GM18951 (cell line): ENCODE measurements around the gene PHACTR3.

ENCODE experiments used
- POLR2A ChIP-seq: IDR thresholded peaks from 4 replicates; pipeline ENCODE4 v1.6.1; 2011; ENCODE audit warnings: mild to moderate bottlenecking; ENCODE audit not compliant: insufficient read length, insufficient read depth; ENCODE audit errors: extremely low read depth
- in situ Hi-C: fragments of 300-500 bp; cut with MboI; formaldehyde crosslinking; loops from one replicate; pipeline ENCODE4 v1.12.0; 2022; ENCODE audit warnings: low sequenced_read_pairs, mixed read lengths, inconsistent platforms; ENCODE audit not compliant: unreplicated experiment

PHACTR3 gene

DNA sequence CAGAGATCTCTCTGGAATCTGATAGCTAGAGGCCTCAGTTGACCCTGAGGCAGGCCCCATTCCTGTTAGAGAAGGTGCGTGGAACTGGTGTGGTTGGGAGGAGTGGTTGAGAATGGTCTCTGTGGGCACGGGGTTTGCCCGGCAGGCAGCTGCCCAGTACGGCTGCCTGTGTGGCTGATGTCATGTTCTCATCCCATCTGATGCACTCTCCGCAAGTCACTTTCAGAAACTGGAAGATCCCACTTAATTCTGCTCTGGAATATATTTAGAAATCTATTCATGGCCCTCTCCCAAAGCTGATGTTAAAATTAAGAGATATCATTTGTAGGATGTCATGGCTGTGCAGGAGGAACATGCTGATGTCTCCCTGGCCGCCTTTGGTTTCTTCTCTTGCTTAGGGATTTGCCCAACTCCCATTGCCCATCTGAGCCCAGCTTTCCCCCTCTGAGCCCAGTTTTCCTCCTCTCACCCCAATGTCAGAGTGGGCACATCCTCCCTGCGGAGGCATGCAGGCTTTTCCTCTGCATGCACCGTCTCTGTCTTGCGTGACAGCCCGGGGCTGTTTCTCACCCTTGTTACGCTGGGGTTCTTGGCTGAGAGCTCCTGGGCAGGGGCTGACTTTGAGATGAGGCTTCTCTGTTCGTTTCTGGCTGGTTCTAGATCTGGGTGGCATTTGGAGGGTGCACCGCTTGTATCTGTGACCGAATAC lies 21.0 kb downstream of the PHACTR3 start:
- in situ Hi-C loops: no loop called here
- no peak for TF ChIP-seq POLR2A

DNA sequence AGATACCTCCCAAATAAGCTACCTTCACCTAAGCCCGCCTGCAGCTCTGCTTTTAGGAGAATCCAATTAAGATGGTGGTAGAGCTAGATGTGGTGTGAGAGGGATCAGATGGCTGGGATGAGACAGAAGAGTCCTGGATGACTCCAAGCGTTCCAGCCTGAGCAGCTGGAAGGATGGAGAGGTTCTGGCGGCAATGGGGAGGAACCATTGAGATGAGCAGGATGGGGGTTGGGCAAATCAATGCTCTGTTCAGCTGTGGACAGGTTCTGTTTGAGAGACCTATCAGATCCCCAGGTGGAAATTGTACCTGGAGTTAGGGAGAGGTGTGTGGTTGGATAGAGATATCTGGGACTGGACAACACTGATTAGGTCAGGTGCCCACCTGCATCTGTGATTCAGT lies 23.0 kb downstream of the PHACTR3 start:
- TF ChIP-seq POLR2A: no peak
- in situ Hi-C loops: no loop called here

DNA sequence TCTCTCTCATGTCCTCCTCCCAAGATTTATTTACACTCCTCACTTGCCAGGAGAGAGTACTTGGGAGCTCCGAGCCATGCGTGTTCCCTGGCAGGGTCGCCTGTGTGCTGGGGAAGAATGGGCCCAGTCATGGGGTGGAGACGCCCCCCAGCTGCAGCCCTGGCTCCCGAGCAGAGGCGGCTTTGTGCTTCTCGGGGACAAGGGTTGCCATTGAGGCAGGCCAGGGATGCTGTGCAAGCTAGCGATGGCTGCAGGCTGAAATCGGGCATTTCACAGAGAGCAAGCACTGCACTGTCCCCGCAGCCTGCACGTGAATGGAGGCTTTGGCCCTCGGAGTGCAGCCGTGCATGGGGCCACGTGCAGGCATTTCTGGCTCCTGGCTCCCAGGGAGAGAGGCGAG lies 23.8 kb downstream of the PHACTR3 start:
- no peak for TF ChIP-seq POLR2A
- in situ Hi-C loops: no loop called here

DNA sequence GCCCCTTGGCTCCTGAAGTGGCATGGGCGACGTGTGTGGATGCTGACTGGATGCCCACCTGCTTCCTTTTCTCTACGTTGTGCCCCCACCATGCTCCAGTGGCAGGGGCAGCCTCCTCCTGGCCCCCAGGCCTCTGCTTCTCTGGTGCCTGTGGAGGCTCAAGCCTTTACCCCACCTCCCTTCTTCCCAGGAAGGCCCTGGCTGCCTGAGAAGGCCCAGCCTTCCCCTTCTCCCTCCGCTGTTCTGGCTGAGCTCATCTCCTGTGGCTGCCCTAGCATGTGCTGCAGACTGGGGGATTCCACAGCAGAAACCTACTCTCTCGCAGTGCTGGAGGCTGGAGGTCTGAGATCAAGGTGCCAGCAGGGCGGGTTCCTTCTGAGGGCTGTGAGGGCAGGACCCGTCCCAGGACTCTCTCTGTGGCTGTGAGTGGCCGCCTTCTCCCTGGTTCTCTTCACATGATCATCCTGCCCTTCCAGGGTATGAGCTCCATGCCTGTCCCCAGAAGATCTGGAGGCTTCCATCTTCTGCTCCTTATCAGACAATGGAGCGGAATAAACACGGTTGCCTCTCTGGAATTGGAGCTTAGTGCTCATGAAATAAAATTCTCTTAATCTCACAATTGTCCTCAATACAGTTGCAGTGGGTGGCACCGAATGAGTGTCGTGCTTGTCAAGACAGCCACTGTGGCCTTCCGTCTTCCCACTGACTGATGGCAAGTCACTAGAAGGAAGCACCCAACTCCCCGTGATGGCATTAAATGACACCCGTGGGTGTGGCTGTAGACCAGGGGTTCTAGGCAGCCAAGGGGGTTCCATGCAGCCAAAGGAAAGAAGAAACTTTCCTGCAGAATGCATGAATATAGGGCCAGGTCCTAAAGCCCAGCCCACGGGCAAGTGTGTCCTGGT lies 25.1 kb downstream of the PHACTR3 start:
- in situ Hi-C loops: no loop called here

DNA sequence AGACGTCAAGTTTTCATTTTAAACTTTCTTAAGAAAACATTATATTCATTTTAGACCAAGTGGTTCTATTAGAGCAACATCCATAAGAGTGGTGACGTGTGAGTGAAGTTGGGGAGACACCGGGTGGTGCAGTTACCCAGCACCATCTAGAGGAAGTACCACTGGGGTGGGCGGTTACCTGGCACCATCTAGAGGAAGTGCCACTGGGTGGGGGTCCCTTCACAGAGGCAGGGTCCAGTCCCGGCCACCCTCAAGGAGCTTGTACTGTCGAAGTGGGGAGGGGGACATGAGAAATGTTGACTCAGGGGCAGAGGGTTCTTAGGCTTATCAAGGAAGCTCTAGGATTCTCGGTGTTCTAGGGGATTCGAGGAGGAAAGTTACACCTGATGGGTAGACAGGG lies 26.2 kb downstream of the PHACTR3 start:
- in situ Hi-C loops: no loop called here
- TF ChIP-seq POLR2A: no peak

More for the DNA sequence above, 25.1 kb downstream of the PHACTR3 start:
- TF ChIP-seq POLR2A: no peak

DNA sequence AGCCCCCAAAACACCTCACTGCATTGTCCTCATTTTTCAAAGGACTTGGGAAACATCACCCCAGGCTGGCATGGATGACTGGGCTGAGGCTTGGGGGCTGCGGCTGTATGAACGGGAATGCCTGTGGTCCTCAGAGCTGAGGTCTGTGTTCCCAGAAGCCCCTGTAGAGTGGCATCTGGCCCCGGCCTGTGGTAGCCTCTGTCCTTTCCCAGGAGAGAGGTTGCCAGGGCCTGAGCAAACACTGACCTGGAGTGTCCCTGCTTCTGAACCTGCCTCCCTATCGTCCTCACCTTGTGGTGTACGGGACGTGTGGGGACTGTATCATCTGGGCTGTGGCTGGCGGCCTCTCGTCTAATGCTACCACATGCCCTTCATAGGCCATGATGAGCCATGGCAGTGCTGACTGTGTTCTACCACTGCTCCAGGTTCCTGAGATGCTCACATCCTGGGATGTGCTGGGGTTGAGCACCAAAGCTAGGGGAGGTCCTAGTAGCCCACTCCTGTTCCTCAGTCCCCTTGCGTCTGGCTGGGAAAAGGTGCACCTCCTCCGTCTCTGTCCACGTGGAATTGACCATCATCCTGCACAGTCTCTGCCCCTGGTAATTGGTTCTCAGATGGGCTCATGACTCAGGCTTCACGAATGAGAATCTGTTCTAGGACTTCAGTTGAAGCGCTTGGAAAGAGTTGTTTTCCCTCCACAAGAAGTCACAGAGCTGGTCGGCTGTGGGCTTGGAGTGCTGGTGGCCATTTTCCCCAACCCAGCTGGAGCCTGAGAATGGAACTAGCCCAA lies 27.6 kb downstream of the PHACTR3 start:
- in situ Hi-C loops: no loop called here
- no peak for TF ChIP-seq POLR2A

DNA sequence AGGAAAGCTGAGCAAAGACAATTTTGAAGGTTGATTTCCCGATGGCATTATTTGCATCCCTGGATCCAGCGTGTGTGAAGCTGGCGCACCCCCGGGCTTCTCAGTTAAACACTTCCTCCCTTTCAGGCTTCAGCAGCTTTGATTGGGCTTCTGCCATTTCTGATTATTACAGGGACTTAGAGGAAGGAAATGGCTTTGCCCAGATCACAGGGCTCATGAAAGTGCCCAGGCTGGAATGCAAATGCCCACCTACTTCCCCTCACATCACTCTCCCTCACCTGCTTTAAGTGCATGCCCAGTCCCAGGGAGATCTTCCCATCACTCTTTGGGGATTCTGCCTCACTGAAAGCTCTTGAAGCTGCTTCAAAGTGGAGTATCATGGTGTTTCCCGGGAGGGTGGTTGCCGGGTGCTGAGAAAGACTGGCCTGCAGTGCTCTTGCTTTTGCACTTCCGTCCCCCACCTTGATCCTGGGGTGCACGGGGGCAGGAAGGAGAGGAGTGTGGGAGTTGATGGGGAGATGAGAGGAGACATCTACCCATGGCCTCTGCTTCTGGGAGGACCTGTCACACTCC lies 28.3 kb downstream of the PHACTR3 start:
- TF ChIP-seq POLR2A: no peak
- in situ Hi-C loops: no loop called here

DNA sequence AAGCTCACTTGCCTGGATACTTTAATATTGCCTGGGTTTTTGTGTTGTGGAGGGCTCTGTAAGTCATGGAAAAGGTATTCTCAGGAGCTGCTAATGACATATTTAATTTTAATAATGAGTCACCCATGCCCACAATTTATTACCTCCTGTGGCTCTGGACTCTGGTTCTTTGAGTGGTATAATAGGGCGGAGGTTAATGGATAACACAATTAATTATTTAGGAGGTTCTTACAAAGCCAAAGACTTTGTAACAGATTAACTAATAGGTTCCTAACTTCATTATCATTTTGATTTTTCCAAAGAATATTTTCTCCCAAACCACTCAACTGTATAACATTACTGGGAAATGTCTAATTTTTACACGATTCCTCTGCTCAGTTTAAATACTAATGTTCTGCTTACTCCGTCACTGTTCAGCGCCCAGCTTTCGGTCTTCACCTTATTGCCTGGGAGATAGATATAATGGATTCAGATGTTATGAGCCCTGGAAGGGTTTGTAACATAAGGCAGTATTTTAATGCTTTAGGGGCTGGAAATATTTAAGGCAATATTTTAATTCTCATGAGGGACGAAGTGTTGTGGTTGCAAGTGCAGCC lies 29.4 kb downstream of the PHACTR3 start:
- in situ Hi-C loops: no loop called here
- no peak for TF ChIP-seq POLR2A

DNA sequence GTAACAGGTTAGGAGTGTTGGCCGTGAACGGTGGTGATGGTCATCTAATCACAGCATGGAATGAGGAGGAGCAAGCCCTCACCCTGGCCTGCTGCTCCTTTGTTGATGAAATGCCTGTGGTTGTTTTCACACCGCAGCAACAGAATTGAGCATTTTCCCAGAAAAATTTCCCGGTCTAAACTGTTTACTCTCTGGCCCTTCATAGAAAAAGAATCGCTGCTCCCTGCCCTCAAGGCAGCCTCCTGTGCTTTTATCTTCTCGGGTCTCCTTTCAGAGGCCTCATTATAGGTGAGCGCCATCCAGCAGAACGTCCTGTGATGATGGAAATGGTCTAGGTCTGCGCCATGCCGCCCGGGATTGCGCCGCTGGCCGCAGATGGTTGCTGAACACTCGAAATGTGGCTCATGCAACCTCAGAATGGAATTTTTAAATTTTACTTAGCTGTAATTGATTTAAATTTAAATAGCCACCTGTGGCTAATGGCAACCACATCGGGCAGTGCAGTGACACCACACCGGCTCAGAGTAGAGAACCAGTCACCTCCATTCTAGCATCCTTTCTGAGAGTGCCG lies 30.2 kb downstream of the PHACTR3 start:
- in situ Hi-C loops: no loop called here

DNA sequence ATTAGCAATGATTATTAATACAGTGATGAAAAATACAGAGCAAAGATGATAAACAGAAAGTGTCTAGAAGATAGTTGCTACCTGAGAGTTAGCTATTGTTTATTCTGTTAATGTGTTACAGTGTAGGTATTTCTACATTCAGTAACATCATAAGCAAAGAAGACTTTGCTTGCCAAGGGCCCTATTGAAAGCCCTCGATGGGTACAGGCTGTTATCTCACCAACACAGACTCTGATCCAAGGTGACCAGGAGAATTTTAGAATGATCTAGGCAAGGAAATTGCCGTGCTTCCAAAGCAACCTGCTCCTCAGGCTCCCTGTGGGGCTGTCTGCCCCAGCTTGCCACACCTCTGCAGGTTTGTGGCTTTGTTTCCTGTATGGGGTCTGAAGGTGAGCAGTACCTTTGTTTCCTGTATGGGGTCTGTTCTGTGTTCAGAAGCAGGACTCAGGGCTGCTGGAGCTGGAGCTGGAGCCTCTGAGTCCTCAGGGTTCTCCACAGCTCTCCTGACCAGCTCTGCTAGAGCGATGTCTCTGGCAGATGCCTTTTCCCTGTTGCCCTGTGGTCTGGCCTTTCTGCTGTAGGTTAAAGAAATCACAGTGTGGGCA lies 32.5 kb downstream of the PHACTR3 start:
- TF ChIP-seq POLR2A: no peak

More for the DNA sequence above, 30.2 kb downstream of the PHACTR3 start:
- TF ChIP-seq POLR2A: no peak

DNA sequence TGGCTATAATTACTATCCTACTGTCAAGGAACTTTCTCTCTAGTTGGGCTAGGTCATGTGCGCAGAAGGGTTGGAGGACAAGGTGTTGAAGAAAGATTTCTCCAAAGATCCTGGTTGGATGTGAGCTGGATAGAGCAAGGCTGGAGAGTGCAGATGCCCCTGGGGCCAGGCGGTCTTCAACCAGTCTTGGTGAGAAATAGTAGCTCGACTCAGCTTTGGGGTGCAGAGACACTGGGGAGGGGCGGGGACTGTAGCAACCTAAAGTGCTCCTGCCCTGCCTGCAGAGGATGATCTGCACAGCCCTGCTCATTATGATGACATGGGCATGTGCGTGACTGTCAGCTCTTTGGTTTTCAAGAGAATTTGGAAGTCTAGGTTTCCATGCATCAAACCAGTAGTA lies 35.9 kb downstream of the PHACTR3 start:
- TF ChIP-seq POLR2A: no peak
- in situ Hi-C loops: no loop called here

More for the DNA sequence above, 32.5 kb downstream of the PHACTR3 start:
- in situ Hi-C loops: no loop called here

DNA sequence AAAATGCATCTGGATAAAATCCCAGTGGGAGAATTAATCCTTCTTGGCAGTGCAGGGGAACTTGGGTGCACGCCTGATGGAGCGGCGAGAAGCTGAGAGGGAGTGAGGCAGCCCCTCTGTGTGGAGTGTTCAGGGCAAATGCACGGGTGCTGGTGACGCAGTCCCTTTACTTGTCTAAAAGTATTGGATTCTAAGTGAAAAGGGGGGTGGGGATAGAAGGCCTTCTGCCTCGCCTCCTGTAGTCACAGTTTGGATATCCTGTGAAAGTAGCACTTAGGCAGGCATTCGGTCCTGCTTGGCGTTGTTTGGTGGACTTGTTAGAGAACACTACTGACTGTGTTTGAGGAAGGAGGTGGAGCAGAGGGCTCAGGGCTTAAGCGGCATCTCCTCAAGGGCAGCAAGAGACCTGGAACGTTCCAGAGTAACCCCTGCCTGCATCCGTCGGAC lies 39.3 kb downstream of the PHACTR3 start:
- TF ChIP-seq POLR2A: no peak
- in situ Hi-C loops: no loop called here
